ENCODE results near the gene SLC35D2.

Gene SLC35D2

GRCh38 chr9:96388144-96388543, 4.6 kb upstream of the SLC35D2 start:
- H3K4me3 ChIP-seq (ENCODE audit: low read depth, low read length), result no peak overlapping the region
- no peak for DNase-seq (ENCODE audit: low read depth)
- TF ChIP-seq CTCF (IDR thresholded peaks at IDR 0.05; ENCODE audit: low read depth, low read length, missing control alignments), result no peak

GRCh38 chr9:96386157-96386556, 2.6 kb upstream of the SLC35D2 start:
- TF ChIP-seq CTCF (IDR thresholded peaks at IDR 0.05; ENCODE audit: low read depth, low read length, missing control alignments), result no peak
- H3K4me3 ChIP-seq (ENCODE audit: low read depth, low read length), result no peak overlapping the region
- no peak for DNase-seq (ENCODE audit: low read depth)

- H3K4me3 ChIP-seq (ENCODE audit: low read depth, low read length), result no peak overlapping the region
- DNase-seq (ENCODE audit: low read depth), result no peak
- TF ChIP-seq CTCF (IDR thresholded peaks at IDR 0.05; ENCODE audit: low read depth, low read length, missing control alignments), result no peak
These were observed 709 bp downstream of the SLC35D2 start for GRCh38 chr9:96382839-96383164.

GRCh38 chr9:96382175-96382574, 1.3 kb downstream of the SLC35D2 start:
- DNase-seq (ENCODE audit: low read depth), result no peak
- no peak for TF ChIP-seq CTCF (IDR thresholded peaks at IDR 0.05; ENCODE audit: low read depth, low read length, missing control alignments)
- H3K4me3 ChIP-seq (ENCODE audit: low read depth, low read length), result no peak overlapping the region

GRCh38 chr9:96381696-96382095, 1.8 kb downstream of the SLC35D2 start:
- no peak overlapping the region for H3K4me3 ChIP-seq (ENCODE audit: low read depth, low read length)
- no peak for TF ChIP-seq CTCF (IDR thresholded peaks at IDR 0.05; ENCODE audit: low read depth, low read length, missing control alignments)
- DNase-seq (ENCODE audit: low read depth), result no peak

- no peak overlapping the region for H3K4me3 ChIP-seq (ENCODE audit: low read depth, low read length)
These were observed 2.4 kb downstream of the SLC35D2 start for GRCh38 chr9:96381125-96381524.

More at GRCh38 chr9:96381125-96381524, 2.4 kb downstream of the SLC35D2 start:
- DNase-seq (ENCODE audit: low read depth), result no peak
- TF ChIP-seq CTCF (IDR thresholded peaks at IDR 0.05; ENCODE audit: low read depth, low read length, missing control alignments), result no peak
